ENCODE results near the gene NDUFA8.

- no peak for TF ChIP-seq CTCF (conservative IDR thresholded peaks at IDR 0.05 in 1 of 2, IDR thresholded peaks at IDR 0.05 in 1 of 2; ENCODE audit: low read depth in 1 of 2, low read length in 2 of 2)
- no peak for TF ChIP-seq EZH2 (IDR thresholded peaks at IDR 0.05; ENCODE audit: low read length, missing control alignments)
These were observed 32.8 kb upstream of the NDUFA8 start for GRCh38 chr9:122192261-122192875.

All from fibroblast of lung (primary cell).